Right atrium auricular region (tissue), 2 donors: ENCODE measurements around the gene NGB. TPM values are rescaled to one million over a fixed set of nuclear protein-coding genes. Genes with fewer than 3 reads are reported as not detected.

ENCODE experiments used
- DNase-seq: peaks from one replicate; pipeline ENCODE4 v3.0.0-alpha.2; 2019; ENCODE audit warnings: low spot score
- H3K27ac ChIP-seq, 2 donors: fragments of 200-600 bp; sonication (generic); 1 replicate in 1 of 2; 2 replicates in 1 of 2; pipeline ENCODE4 v1.5.1; 2016 to 2019
- H3K27me3 ChIP-seq, 2 donors: fragments of 200-600 bp; sonication (generic); one replicate each; pipeline versions ENCODE4 v1.5.1 to v1.6.0; 2017 to 2019
- H3K36me3 ChIP-seq: fragments of 200-600 bp; sonication (generic); one replicate; pipeline ENCODE4 v1.5.1; 2016
- H3K4me1 ChIP-seq, 2 donors: fragments of 200-600 bp; sonication (generic); one replicate each; pipeline versions ENCODE4 v1.5.1 to v1.6.0; 2017 to 2019
- H3K4me3 ChIP-seq, 2 donors: fragments of 200-600 bp; sonication (generic); 1 replicate in 1 of 2; 2 replicates in 1 of 2; pipeline ENCODE4 v1.5.1; 2017 to 2019; ENCODE audit warnings: mild to moderate bottlenecking in 1 of 2, moderate library complexity in 1 of 2
- H3K9me3 ChIP-seq, 2 donors: fragments of 200-600 bp; sonication (generic); one replicate each; pipeline ENCODE4 v1.5.1; 2019
- CTCF ChIP-seq, 2 donors: fragments of 200-600 bp; sonication (generic); IDR thresholded peaks; one replicate each; pipeline ENCODE4 v1.5.1; 2019; ENCODE audit warnings: antibody characterized with exemption in 2 of 2
- total RNA-seq, 2 donors: library from RNA; depleted of rRNA; stranded (reverse); fragments of >200 nt; gene quantifications; one replicate each; pipeline ENCODE4 v1.1.0, GENCODE V29; 2016

NGB gene
- total RNA-seq, 2 donors from 2014 or later, result not detected

- Histone ChIP-seq H3K4me3 (no peak overlapping the region), H3K27ac (no peak overlapping the region), H3K27me3 (no peaks in the 10 kb centered on the region), H3K36me3 (peaks cover 61% of the 10 kb centered on the region), H3K4me1 (no peaks in the 10 kb centered on the region), H3K9me3 (no peaks in the 10 kb centered on the region)
- TF ChIP-seq CTCF (IDR thresholded peaks at IDR 0.05), result no peak
- no peak for DNase-seq
Measured at GRCh38 chr14:77279719-77280118, 8.7 kb upstream of the NGB start.

GRCh38 chr14:77278461-77279230 lies 7.6 kb upstream of the NGB start:
- TF ChIP-seq CTCF (IDR thresholded peaks at IDR 0.05), result no peak

GRCh38 chr14:77276959-77277358 lies 6.0 kb upstream of the NGB start:
- Histone ChIP-seq H3K9me3 (peaks cover 0 to 6% of the 10 kb centered on the region in 2 donors), H3K27ac (no peak overlapping the region), H3K36me3 (peaks cover 42% of the 10 kb centered on the region), H3K27me3 (no peaks in the 10 kb centered on the region), H3K4me1 (no peaks in the 10 kb centered on the region), H3K4me3 (no peak overlapping the region)
- no peak for DNase-seq
- TF ChIP-seq CTCF (IDR thresholded peaks at IDR 0.05), result no peak

More at GRCh38 chr14:77278461-77279230, 7.6 kb upstream of the NGB start:
- H3K9me3 ChIP-seq, result peaks cover 0 to 2% of the 10 kb centered on the region in 2 donors
- H3K36me3 ChIP-seq, result peaks cover 50% of the 10 kb centered on the region
- DNase-seq, result no peak
- H3K27ac ChIP-seq, result no peak overlapping the region
- H3K4me3 ChIP-seq, result no peak overlapping the region
- H3K27me3 ChIP-seq, result no peaks in the 10 kb centered on the region
- H3K4me1 ChIP-seq, result no peaks in the 10 kb centered on the region

GRCh38 chr14:77276295-77276935 lies 5.4 kb upstream of the NGB start:
- no peak for DNase-seq
- Histone ChIP-seq H3K27me3 (no peaks in the 10 kb centered on the region), H3K4me3 (no peak overlapping the region), H3K4me1 (no peaks in the 10 kb centered on the region), H3K27ac (no peak overlapping the region), H3K36me3 (peaks cover 42% of the 10 kb centered on the region), H3K9me3 (peaks cover 0 to 6% of the 10 kb centered on the region in 2 donors)
- no peak for TF ChIP-seq CTCF (IDR thresholded peaks at IDR 0.05)

- H3K4me1 ChIP-seq, result no peaks in the 10 kb centered on the region
- no peak for DNase-seq
- H3K36me3 ChIP-seq, result peaks cover 42% of the 10 kb centered on the region
- TF ChIP-seq CTCF (IDR thresholded peaks at IDR 0.05), result no peak
- no peak overlapping the region for H3K27ac ChIP-seq
- H3K4me3 ChIP-seq, result no peak overlapping the region
- peaks cover 0 to 6% of the 10 kb centered on the region in 2 donors for H3K9me3 ChIP-seq
- H3K27me3 ChIP-seq, result peaks cover 0 to 7% of the 10 kb centered on the region in 2 donors
Measured at GRCh38 chr14:77275601-77276017, 4.6 kb upstream of the NGB start.
